ENCODE results near the gene KIF27.
"Not testable (repeated sequence)": the region's sequence is repeated elsewhere in the genome, so short reads cannot be mapped to it uniquely, and the experiment has no call there.

Gene KIF27

DNA sequence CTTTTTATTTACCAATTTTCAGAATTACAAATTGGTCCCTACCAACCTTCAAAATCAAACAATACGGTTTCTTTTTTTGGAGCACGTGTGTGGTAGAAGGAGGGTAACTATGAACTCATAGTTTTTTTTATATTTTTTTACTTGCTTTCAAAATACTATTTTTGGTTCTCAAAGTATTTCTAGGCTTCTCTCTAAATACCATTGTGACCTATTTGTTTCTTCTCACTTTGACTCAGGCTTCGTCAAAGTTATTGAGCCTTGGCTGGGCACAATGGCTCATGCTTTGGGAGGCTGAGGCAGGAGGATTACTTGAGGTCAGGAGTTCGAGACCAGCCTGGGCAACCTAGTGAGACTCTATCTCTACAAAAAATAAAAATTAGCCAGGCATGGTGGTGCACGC, 11.6 kb upstream of the KIF27 start:
- DNase-seq (ENCODE audit: low read depth): peak; percentile 42
- TF ChIP-seq, protein P1, sequence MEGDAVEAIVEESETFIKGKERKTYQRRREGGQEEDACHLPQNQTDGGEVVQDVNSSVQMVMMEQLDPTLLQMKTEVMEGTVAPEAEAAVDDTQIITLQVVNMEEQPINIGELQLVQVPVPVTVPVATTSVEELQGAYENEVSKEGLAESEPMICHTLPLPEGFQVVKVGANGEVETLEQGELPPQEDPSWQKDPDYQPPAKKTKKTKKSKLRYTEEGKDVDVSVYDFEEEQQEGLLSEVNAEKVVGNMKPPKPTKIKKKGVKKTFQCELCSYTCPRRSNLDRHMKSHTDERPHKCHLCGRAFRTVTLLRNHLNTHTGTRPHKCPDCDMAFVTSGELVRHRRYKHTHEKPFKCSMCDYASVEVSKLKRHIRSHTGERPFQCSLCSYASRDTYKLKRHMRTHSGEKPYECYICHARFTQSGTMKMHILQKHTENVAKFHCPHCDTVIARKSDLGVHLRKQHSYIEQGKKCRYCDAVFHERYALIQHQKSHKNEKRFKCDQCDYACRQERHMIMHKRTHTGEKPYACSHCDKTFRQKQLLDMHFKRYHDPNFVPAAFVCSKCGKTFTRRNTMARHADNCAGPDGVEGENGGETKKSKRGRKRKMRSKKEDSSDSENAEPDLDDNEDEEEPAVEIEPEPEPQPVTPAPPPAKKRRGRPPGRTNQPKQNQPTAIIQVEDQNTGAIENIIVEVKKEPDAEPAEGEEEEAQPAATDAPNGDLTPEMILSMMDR (IDR thresholded peaks at IDR 0.05; ENCODE audit: insufficient read depth, low read depth, low read length, missing control alignments): no peak
- no peak overlapping the region for H3K4me3 ChIP-seq (ENCODE audit: low read depth, low read length)

DNA sequence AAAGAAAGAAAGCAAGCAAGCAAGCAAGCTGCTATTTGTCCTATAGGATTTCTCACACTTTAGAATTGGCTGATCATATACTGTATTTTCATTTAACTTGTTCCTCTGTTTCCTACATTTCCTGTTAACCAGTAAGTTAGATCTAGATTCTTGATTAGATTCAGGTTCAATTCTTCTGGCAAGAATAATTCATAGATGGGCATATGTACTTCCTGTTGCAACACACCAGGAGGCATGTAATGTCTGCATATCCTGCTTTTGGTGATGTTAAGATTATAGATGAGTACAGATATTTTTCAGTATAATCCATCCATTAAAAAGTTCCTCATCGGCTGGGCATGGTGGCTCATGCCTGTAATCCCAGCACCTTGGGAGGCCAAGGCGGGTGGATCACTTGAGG, 10.8 kb upstream of the KIF27 start:
- H3K4me3 ChIP-seq (ENCODE audit: low read depth, low read length): no peak overlapping the region
- DNase-seq (ENCODE audit: low read depth): no peak
- TF ChIP-seq, protein P1 (IDR thresholded peaks at IDR 0.05; ENCODE audit: insufficient read depth, low read depth, low read length, missing control alignments): no peak

DNA sequence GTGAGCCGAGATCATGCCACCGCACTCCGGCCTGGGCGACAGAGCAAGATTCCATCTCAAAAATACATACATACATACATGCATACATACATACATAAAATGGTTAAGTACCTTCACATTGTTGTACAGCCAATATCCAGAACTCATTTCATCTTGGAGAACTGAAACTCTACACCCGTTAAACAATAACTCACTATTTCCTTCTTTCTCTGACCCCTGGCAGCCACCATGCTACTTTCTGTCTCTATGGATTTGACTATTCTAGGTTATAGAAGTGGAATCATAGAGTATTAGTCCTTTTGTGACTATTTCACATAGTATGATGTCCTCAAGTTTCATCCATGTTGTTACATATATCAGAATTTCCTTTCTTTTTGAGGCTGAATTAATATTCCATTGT, 9.6 kb upstream of the KIF27 start:
- no peak overlapping the region for H3K4me3 ChIP-seq (ENCODE audit: low read depth, low read length)
- TF ChIP-seq, protein P1 (IDR thresholded peaks at IDR 0.05; ENCODE audit: insufficient read depth, low read depth, low read length, missing control alignments): no peak
- DNase-seq (ENCODE audit: low read depth): no peak

DNA sequence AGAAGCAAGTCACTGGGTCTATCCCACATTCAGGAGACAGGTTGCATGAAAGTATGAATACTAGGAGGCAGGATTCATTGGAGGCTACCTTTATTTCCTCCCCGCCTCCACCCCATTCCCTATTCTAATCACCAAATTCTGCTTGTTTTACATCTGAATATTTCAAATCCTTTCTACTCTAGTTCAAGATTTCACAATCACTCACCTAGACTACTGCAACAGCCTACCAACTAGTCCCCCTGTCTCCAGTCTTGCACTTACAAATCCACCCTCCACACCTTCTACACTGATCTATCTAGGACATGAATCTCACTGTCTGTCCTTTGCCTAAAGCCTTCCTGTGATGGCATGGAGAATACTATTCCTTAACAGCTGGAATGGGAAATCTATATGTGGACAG, 6.4 kb upstream of the KIF27 start:
- TF ChIP-seq, protein P1 (IDR thresholded peaks at IDR 0.05; ENCODE audit: insufficient read depth, low read depth, low read length, missing control alignments): no peak
- no peak overlapping the region for H3K4me3 ChIP-seq (ENCODE audit: low read depth, low read length)
- DNase-seq (ENCODE audit: low read depth): no peak

DNA sequence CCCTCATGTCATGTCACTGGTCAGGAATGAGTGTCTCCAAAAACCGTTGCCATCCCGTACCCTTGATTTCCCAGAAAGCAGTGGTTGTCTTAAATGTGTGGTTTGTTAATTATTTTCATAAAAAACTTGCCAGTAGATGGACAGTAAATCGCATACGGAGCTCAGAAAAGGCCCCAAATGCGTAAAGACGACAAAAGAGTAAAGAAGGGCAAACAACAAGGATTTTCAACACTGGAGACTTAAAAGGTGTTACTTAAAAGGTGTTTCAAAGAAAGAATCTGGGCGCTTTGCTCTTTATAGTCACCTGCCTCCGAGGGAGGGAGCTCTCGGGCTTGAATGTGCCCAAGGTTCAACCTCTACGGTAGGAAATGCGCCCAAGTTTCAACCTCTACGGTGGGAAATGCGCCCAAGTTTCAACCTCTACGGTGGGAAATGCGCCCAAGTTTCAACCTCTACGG, 734 bp downstream of the KIF27 start:
- DNase-seq (ENCODE audit: low read depth): no peak
- peak overlapping the region; percentile 63 for H3K4me3 ChIP-seq (ENCODE audit: low read depth, low read length)
- TF ChIP-seq, protein P1 (IDR thresholded peaks at IDR 0.05; ENCODE audit: insufficient read depth, low read depth, low read length, missing control alignments): no peak

DNA sequence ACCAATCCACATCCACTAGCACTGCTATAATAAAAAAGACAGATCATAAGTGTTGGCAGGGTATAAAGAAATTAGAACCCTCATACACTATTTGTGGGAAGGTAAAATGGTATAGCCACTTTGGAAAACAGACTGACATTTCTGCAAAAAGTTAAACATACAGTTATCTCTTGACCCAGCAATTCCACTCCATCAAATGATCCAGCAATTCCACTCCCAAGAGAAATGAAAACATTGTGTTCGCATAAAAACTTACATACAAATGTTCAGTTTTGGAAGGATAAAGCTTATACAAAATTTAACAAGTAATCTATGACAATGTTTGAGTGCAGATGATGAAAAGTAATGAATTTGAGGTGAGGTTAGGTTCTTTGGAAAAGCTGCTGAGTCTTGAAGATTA, 2.1 kb downstream of the KIF27 start:
- TF ChIP-seq, protein P1 (IDR thresholded peaks at IDR 0.05; ENCODE audit: insufficient read depth, low read depth, low read length, missing control alignments): no peak
- no peak overlapping the region for H3K4me3 ChIP-seq (ENCODE audit: low read depth, low read length)
- no peak for DNase-seq (ENCODE audit: low read depth)

DNA sequence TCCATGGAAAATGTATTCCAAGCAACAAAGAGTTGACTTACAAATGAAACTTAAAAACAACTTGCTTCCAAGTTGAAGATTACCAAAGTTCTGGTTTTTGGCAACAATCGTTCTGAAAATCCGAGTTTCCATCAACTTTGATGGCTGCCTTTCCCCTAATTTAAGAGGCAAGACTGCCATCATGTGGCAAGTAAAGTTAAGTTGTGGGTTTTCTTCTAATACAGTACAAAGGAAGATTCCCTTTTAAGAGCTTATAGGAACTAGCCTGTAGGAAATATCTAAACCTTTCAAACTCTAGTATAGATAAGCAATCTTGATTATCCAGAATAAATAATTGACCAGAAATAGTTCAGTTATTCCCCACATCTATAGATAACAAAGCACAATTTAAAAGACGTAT, 9.0 kb downstream of the KIF27 start:
- peak; percentile 10 for DNase-seq (ENCODE audit: low read depth)
- H3K4me3 ChIP-seq (ENCODE audit: low read depth, low read length): not testable (repeated sequence)

Measured in GM12865 (cell line).